Esophagus muscularis mucosa (tissue), 4 donors: ENCODE results near the gene DSCAM. TPM values are rescaled to one million over a fixed set of nuclear protein-coding genes. Genes with fewer than 3 reads are reported as not detected.

Experiments used
- DNase-seq: peaks from one replicate; pipeline ENCODE4 v3.0.0-alpha.2; 2017; ENCODE audit errors: extremely low spot score
- H3K27ac ChIP-seq, 4 donors: fragments of 200-600 bp; sonication (generic); replicated peaks in 1 of 4; 1 replicate in 3 of 4; 2 replicates in 1 of 4; pipeline ENCODE4 v1.5.1; 2016 to 2019; ENCODE audit warnings: mild to moderate bottlenecking in 1 of 4
- H3K27me3 ChIP-seq, 4 donors: fragments of 200-600 bp; sonication (generic); one replicate each; pipeline versions ENCODE4 v1.5.1 to v1.6.0; 2016 to 2019
- H3K36me3 ChIP-seq, 4 donors: fragments of 200-600 bp; sonication (generic); one replicate each; pipeline ENCODE4 v1.5.1; 2016 to 2019
- H3K4me1 ChIP-seq, 4 donors: fragments of 200-600 bp; sonication (generic); one replicate each; pipeline ENCODE4 v1.5.1; 2016 to 2019
- H3K4me3 ChIP-seq, 4 donors: fragments of 200-600 bp; sonication (generic); 1 replicate in 2 of 4; 2 replicates in 2 of 4; pipeline ENCODE4 v1.5.1; 2016 to 2019; ENCODE audit warnings: mild to moderate bottlenecking in 4 of 4, moderate library complexity in 1 of 4
- H3K9me3 ChIP-seq, 4 donors: fragments of 200-600 bp; sonication (generic); 1 replicate in 3 of 4; 2 replicates in 1 of 4; pipeline ENCODE4 v1.5.1; 2016 to 2019
- EP300 ChIP-seq: sonication (generic); formaldehyde crosslinking; IDR thresholded peaks from one replicate; pipeline ENCODE4 v1.6.1; 2017; ENCODE audit warnings: antibody characterized with exemption
- POLR2A ChIP-seq: fragments of 450-650 bp; IDR thresholded peaks from one replicate; pipeline ENCODE4 v1.6.1; 2017; ENCODE audit warnings: antibody characterized with exemption, moderate library complexity, mild to moderate bottlenecking, low read depth
- POLR2AphosphoS5 ChIP-seq, 2 donors: sonication (generic); formaldehyde crosslinking; IDR thresholded peaks; one replicate each; pipeline ENCODE4 v1.6.1; 2017; ENCODE audit warnings: antibody characterized with exemption in 2 of 2
- WGBS: methylation state at CpG from one replicate; pipeline ENCODE4 v1.1.5; 2018; 5-methylcytosine and 5-hydroxymethylcytosine counted together
- intact Hi-C: fragments of 100-400 bp; cut with DNase I; formaldehyde crosslinking; loops from one replicate; pipeline ENCODE4 v1.15.1; 2023
- total RNA-seq, 4 donors: library from RNA; depleted of rRNA; stranded (reverse); fragments of >200 nt; gene quantifications; one replicate each; pipeline versions ENCODE4 v1.1.0 to v1.2.1, GENCODE V29; 2016
- TF ChIP-seq, protein P1 (sequence below), 3 experiments: fragments of 200-600 bp in 2 of 3; fragments of 450-650 bp in 1 of 3; sonication (generic) in 2 of 3; IDR thresholded peaks; one replicate each; pipeline ENCODE4 v1.5.1; 2017 to 2019; ENCODE audit warnings: antibody characterized with exemption in 3 of 3, mild to moderate bottlenecking in 2 of 3, moderate library complexity in 1 of 3

Gene DSCAM
- total RNA-seq, 4 donors from 2014 or later, result 0.06 to 0.42 (median 0.17) TPM; not detected in 1

DNA sequence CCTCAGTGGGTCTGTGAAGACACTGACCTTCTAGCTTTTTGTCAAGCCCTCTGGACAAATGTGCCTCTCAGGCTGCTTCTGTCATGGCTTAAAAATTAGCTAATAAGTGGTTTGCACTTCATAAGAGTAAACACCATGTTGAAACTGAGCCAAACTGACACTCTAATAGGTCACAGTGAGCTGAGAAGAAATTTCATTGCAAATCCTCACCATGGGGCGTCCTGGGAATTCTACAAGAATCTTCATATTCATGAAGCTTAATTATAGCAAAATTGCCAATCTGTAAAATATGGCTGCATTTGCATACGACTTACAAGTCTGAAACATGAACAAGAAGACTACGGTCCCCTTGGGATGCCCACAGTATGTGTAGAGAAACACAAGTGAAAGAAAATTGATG lies 188.6 kb downstream of the DSCAM start:
- WGBS, result 78% methylated on average over 3 of the region's 3 CpGs
- Histone ChIP-seq H3K27me3 (peaks cover 0 to 5% (median 0%) of the 10 kb centered on the region in 4 donors), H3K9me3 (no peaks in the 10 kb centered on the region), H3K4me3 (no peak overlapping the region), H3K4me1 (no peaks in the 10 kb centered on the region), H3K27ac (no peak overlapping the region), H3K36me3 (no peaks in the 10 kb centered on the region)
- intact Hi-C loops, result no loop called here
- DNase-seq, result no peak
- TF ChIP-seq POLR2AphosphoS5 (IDR thresholded peaks at IDR 0.05) (no peak), EP300 (no peak), POLR2A (no peak)
- TF ChIP-seq, protein P1, sequence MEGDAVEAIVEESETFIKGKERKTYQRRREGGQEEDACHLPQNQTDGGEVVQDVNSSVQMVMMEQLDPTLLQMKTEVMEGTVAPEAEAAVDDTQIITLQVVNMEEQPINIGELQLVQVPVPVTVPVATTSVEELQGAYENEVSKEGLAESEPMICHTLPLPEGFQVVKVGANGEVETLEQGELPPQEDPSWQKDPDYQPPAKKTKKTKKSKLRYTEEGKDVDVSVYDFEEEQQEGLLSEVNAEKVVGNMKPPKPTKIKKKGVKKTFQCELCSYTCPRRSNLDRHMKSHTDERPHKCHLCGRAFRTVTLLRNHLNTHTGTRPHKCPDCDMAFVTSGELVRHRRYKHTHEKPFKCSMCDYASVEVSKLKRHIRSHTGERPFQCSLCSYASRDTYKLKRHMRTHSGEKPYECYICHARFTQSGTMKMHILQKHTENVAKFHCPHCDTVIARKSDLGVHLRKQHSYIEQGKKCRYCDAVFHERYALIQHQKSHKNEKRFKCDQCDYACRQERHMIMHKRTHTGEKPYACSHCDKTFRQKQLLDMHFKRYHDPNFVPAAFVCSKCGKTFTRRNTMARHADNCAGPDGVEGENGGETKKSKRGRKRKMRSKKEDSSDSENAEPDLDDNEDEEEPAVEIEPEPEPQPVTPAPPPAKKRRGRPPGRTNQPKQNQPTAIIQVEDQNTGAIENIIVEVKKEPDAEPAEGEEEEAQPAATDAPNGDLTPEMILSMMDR (IDR thresholded peaks at IDR 0.05), result no peak

- Histone ChIP-seq H3K4me3 (no peak overlapping the region), H3K27ac (no peak overlapping the region), H3K36me3 (no peaks in the 10 kb centered on the region), H3K9me3 (no peaks in the 10 kb centered on the region), H3K4me1 (no peaks in the 10 kb centered on the region), H3K27me3 (peaks cover 0 to 5% (median 0%) of the 10 kb centered on the region in 4 donors)
- intact Hi-C loops, result no loop called here
- TF ChIP-seq POLR2AphosphoS5 (IDR thresholded peaks at IDR 0.05) (no peak), EP300 (no peak), POLR2A (no peak)
- TF ChIP-seq, protein P1 (IDR thresholded peaks at IDR 0.05), result no peak
- WGBS, result 45% methylated on average over 2 of the region's 2 CpGs
- no peak for DNase-seq
Observed at GRCh38 chr21:40652436-40652835, 194.5 kb downstream of the DSCAM start.

GRCh38 chr21:40647706-40648105 lies 199.3 kb downstream of the DSCAM start:
- no peaks in the 10 kb centered on the region for H3K27me3 ChIP-seq
- peaks cover 0 to 9% (median 6%) of the 10 kb centered on the region in 4 donors for H3K9me3 ChIP-seq
- DNase-seq, result no peak
- no peaks in the 10 kb centered on the region for H3K36me3 ChIP-seq
- no peak overlapping the region for H3K4me3 ChIP-seq
- TF ChIP-seq POLR2AphosphoS5 (IDR thresholded peaks at IDR 0.05), result no peak
- H3K27ac ChIP-seq, result no peak overlapping the region
- H3K4me1 ChIP-seq, result no peaks in the 10 kb centered on the region
- intact Hi-C loops, result no loop called here
- WGBS, result 0% methylated on average over 2 of the region's 2 CpGs

DNA sequence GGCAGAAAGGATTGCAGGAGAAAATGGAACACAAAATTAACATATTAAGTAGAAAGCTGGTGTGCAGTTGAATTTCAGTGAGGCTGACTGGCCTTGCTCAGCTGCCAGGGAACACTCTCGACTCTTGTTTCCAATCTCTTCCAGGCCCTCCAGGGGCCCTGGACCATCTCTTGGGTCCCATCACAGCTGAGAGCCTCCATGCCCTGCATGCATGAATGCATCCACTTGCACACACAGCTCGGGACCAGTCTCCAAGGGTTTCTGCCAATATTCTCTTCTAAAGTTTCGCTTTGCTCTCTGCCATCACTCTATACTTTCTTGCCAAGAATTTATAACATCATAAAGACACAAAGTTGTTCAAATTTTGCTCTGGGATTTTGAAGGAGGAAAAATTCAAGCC lies 200.3 kb downstream of the DSCAM start:
- TF ChIP-seq EP300, result no peak
- TF ChIP-seq POLR2AphosphoS5 (IDR thresholded peaks at IDR 0.05), result no peak
- TF ChIP-seq, protein P1 (IDR thresholded peaks at IDR 0.05), result no peak
- no peak for TF ChIP-seq POLR2A
- 76% methylated on average over 3 of the region's 3 CpGs for WGBS
- Histone ChIP-seq H3K4me3 (no peak overlapping the region), H3K36me3 (no peaks in the 10 kb centered on the region), H3K9me3 (peaks cover 0 to 9% (median 6%) of the 10 kb centered on the region in 4 donors), H3K27me3 (no peaks in the 10 kb centered on the region), H3K4me1 (no peaks in the 10 kb centered on the region), H3K27ac (no peak overlapping the region)
- intact Hi-C loops, result no loop called here
- DNase-seq, result no peak

- peaks cover 0 to 9% (median 6%) of the 10 kb centered on the region in 4 donors for H3K9me3 ChIP-seq
- H3K4me3 ChIP-seq, result no peak overlapping the region
- intact Hi-C loops, result no loop called here
- H3K36me3 ChIP-seq, result no peaks in the 10 kb centered on the region
- TF ChIP-seq, protein P1 (IDR thresholded peaks at IDR 0.05), result no peak
- TF ChIP-seq EP300, result no peak
- no peak for TF ChIP-seq POLR2AphosphoS5 (IDR thresholded peaks at IDR 0.05)
- TF ChIP-seq POLR2A, result no peak
- DNase-seq, result no peak
- no peaks in the 10 kb centered on the region for H3K4me1 ChIP-seq
- peaks cover 0 to 6% (median 0%) of the 10 kb centered on the region in 4 donors for H3K27me3 ChIP-seq
- WGBS, result 70% methylated on average over 7 of the region's 7 CpGs
- H3K27ac ChIP-seq, result no peak overlapping the region
Observed at GRCh38 chr21:40641042-40641441, 205.9 kb downstream of the DSCAM start.
